Endometrium (tissue), 2 donors: ENCODE results near the gene ZNF831.

Source experiments
- FAIRE-seq: peaks from 2 replicates; lab custom pipeline; 2012; peaks lifted over from hg19 to GRCh38; lab: Jason Lieb, UNC
- donor health status: control.
- donor health status: control.

Gene ZNF831

DNA sequence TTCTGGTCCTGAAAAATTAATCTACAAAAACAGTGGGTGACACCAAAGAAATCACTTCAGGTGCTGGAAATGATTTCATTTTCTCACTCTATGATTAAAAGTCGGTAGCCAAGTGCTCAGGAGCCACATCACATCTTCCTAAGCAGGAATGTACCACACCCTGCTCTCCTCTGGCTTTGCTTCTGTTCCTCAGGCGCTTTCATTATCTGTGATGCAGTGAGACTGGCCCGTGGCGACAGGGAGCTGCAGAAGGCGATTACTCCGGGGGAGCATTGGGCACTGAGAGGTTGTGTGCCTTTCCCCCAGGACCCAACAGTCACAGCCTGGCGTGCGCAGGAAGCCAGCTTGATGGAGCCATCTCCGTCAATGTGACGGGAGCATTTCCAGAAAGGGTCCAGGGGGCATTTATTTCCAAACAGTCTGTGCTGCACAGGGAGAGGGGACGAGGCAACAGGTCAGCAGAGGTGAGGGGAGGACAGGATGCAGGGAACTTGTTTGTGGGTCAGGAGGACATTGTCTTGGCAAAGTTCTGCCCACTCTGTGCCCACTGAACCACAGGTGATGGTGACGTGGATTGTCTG, 5.6 kb upstream of the ZNF831 start:
- FAIRE-seq: no peak

DNA sequence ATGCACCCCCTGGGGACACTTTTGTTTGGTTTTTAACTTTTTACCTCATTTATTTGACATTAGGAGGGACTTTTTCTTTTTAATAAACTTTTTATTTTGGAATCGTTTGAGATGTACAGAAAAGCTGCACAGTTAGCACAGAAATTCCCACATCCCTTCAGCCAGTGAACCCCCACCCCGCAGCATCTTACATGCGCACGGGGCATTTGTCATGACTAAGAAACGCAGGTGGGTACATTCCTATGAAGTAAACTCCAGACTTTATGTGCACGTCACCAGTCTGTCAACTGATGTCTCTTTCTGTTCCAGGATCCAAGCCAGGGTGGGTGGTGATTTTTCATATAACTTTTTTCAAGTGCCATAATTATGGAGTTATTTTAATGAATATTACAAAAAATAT, 4.9 kb upstream of the ZNF831 start:
- FAIRE-seq: no peak

DNA sequence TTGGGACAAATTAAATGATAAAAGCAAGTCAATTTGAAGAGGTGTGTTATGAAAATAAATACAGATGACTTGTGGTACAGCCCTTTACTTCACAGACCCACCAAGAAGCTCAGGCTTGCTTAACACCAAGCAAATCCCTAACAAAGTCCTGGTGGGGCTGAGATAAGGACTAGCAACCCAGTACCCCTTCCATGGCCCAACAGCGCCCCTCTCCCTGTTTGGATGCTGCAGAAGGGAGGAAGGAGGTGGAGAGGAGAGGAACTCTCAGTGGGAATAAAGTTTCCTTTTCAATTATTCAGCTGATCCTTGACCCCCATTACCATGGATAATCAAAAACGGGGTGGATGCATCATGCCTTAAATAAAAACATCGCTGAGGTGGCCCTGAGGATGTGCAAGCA, 4.5 kb upstream of the ZNF831 start:
- no peak for FAIRE-seq

DNA sequence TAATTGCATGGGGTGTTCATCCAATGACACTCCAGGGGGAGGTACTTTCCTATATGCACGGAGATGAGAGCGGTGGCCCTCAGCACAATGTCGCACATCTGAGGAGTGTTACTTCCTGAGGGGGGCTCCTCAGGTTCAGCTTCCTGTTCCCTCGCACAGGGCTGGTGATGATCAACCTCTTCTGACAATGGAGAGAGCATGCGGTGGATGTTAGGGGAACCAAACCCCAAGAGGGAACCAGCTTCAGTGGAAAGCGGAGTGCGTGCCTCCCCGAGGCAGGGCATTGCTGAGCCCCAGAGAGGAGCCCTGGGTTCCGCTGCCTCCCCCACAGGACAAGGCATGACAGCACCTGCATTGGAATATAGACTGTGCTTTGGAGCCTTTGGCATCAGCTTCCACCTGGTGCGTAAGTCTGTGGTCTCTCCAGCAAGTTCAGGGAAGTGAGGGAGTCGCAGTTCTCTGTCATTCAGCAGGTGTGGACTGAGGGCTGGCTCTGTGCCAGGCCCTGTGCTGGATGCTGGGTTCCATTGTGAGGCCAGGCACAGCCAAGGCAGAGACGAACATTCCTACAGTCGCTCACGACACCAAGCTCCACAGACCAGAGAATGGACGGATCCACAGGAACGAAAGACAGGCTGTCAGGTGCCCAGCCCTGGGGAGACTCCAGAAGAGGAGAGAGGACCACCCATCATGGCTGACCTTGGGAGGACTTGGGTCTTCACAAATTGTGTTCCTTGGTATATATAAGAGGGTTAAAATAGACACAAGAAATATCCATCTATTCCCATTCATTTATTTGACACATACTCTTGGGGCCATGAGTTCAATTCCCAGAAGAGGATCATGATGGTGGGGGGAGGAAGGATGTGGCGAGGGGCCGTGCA, 3.9 kb upstream of the ZNF831 start:
- FAIRE-seq: no peak

DNA sequence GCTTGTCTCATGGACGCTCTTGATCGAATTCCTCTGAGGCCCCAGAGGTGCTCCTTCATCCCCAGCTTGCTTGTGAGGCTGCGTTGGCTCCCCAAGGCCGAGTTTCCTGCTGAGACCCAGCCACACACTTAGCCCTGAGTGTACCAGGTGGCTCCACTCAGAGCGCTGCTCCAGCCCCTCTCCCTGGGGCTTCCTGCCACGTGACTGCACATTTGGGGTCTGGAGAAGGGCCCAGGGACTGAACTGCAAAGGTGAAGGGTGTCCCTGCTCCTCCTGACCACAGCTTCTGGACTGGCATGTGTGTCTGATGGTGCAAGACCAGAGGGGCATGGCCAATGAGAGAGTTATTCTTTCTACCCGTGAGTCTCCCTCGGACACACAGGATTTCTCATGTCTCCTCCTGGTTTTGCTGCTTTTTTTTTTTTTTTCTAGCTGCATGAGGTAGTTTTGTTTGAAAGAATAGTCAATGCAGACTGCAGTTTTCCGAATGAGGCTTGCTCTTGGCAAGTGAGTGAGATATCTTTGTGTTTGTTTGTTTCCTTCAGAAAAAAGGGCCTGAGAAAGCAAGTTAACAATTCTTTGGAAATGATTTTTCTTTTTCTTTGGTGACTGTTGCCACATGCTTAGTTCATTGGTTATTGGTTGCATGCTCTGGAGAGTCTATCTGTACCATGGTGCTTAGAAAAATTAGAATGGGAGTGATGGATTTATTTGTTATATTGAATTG, 3.1 kb upstream of the ZNF831 start:
- no peak for FAIRE-seq

DNA sequence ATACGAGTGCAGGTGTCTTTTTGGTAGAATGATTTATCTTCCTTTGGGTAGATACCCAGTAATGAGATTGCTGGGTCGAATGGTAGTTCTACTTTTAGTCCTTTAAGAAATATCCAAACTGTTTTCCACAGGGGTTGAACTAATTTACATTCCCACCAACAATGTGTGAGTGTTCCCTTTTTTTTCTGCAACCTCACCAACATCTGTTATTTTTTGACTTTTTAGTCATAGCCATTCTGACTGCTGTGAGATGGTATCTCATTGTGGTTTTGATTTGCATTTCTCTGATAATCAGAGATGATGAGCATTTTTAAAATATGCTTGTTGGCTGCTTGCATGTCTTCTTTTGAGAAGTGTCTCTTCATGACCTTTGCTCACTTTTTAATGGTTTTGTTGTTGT, 1.9 kb upstream of the ZNF831 start:
- FAIRE-seq: no peak

DNA sequence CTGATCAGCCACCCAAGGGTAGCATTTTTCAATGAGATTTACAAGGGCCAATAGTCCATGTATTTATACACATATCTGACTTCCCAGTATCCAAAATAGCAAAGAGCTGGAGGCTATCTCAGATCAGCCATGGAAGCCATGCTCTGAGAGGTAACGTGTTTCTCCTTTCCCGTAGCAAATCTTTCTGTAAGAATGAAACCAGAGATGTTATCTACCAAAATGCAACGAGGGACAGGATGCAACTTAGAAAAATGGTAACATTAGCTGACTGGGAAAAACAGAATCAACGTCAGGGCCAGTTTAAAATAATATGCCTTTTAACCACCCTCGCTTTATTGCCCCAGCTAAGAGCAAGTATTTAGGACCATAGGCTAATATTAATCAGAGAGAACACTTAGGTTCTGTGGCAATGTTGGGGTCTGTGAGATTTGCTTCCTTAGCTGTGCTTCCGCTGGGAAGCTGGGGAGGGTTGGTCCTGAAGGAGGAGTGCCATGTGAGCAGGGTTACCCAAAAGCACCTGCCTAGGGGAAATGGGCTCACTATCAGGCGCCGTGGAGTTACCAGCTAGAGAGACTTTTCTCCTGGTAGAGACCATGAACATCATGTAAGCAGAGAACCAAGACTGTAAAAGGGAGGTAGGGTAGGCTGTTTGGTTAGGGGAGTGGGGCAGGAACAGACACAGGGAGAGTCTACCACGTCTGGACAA, 1.2 kb downstream of the ZNF831 start:
- no peak for FAIRE-seq

DNA sequence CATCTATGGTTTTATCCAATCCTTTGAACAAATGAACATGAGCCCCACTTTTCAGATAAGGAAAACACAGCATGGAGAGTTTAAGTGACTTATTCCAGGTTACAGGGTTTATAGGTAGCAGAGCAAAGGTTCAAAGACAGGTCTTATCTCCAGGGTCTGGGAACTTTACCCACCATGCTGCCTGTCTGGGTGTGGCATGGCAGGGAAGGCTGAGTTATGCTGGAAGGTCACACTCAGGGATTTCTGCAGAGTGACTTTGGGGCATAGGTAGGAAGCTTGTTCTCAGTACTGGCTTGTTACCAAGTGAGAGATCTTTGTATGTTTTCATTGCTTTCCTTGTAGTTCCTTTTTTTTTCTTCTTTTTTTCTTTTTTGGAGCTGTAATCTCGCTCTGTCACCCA, 1.8 kb downstream of the ZNF831 start:
- no peak for FAIRE-seq

DNA sequence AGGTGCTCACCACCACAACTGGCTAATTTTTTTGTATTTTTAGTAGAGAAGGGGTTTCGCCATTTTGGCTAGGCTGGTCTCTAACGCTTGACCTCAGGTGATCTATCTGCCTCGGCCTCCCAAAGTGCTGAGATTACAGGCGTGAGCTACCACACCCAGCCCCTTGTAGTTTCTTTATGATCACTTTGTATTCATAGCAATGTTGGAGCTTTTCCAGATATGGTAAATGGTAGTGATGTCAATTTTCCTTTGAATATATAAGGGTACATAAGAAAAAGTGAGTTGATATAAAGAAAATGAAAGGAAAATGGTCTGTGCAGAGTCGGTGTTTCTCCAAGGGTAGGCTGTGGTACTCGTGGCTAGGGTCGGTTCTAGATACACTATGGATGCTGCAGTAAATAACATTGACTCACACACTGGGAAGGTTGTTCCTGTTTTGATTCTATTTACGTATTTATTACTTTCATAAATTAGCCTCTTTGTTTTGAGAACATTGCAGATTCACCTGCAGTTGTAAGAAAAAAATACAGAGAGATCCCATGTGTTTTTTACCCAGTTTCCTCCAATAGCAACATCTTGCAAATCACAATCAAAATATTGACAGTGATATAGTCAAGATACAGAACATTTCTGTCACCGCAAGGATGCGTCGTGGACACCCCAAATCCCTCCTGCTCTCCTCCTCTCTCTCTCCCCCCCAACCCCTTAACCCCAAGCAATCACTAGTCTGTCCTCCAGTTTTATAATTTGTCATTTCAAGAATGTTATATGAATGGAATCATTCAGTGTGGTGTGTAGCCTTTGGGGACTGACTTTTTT, 2.5 kb downstream of the ZNF831 start:
- no peak for FAIRE-seq

DNA sequence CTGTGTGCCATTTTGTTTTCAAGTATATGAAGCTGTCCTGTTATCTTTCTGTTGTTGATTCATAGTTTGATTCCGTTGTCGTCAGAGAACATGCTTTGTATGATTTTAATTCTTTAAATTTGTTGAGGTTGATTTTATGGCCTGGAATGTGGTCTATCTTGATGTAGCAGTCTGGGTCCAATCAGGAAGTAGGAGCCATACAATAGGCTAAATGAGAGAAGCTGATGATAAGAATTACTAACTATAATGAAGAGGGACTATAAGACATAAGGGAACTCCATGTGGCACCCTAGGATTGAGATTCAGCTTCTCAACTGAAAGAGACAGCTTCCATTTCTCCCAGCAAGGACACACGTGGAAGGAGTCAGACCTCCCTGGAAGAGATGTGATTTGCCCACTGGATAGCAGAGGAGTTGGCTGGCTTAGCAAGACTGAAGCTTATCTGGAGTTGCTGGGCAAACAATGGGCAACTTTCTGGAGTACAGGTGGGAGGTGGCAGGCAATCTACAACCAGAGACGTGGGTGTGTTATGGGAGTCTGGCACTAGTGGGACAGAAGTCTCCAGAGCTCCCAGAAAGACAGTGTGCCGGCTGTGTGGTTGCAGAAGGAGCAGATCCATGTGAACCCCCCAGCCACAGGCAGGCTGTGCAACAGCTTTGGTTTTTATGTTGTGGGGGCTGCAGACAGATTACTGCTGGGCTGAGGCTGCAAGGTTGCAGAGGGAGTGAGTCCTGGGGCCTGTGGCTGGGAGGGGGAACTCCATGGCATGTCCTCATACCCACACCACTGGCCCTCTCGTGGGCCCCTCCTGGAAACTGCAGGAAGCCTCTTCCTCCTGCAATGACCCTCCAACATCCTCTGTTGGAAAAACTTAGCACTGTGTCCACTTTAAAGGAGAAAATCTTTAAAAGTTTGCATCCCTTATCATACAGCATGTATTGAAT, 7.1 kb downstream of the ZNF831 start:
- FAIRE-seq: no peak

DNA sequence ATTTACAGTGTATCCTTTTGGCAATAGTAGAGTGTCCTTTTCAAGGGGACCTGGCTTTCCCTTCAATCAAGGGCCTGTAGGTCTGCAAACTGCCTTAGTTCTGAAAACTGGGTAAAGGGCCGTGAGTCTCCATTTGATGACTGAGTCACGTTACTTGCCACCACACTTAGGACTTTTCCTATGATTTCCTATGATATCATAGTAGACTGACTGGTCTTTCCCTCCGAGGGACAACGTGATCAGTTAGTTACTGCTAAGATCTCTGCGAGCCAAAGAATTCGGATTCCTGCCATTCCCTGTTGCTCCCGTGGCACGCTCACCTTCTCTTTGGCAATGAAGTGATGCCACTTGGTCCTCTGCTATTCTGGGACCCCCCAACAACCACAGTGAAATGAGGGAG, 8.4 kb downstream of the ZNF831 start:
- FAIRE-seq: no peak

DNA sequence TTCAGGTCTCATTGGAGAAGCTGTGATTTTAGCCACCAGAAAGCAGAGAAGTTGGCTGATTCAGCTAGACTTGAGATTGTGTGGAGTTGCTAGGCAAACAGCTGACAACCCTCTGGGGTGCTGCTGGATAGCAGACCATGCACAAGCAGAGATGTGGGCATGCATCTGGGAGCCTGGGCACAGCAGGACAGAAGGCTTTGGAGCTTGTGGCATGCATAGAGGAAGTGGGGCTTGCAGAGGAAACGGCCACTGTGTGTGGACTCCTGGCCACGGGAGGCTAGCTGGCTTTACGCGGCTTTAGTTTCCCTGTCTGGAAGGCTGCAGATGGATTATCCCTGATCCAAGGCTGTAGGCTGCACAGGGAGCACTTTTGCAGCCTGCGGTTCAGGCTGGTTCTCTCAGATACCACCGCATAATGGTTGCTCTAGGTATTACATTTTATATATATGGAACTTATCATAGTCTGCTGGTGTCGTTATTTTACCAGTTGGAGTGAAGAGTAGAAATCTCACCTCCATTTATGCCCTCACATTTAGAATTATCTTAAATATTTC, 10.4 kb downstream of the ZNF831 start:
- FAIRE-seq: no peak

DNA sequence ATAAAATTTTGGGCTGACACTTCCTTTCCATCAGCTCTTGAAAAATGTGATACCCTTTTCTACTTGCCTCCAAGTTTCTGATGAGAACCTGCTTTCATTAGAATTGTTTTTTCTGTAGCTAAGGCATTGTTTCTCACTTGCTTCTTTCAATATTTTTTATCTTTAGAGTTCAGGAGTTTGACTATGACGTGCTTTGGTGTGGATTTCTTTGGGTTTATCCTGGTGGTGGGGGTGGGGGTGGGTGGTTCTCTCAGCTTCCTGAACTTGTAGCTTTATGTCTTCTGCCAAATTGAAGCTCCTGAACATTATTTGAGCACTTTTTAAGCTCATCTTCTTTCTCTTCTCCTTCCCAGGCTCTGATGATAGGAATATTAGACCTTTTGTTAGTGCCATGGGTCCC, 11.4 kb downstream of the ZNF831 start:
- no peak for FAIRE-seq

DNA sequence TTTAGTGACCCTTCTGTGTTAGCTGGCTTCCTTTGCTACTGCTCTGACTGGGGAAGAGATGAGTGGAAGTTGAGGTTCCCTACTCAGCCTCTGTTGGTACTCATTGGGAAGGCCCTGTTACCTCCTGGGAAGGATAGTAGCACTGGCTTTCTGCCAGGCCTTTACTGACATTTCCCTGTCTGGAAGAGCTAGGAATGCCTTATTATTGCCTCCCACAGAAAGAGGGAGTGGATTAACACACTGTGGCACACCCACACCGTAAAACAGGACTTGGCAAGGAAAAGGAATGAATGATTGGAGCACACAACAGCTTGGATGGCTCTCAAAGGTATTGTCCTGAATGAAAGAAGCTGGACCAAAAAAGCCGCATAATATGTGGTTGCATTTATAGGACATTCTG, 12.2 kb downstream of the ZNF831 start:
- FAIRE-seq: no peak

DNA sequence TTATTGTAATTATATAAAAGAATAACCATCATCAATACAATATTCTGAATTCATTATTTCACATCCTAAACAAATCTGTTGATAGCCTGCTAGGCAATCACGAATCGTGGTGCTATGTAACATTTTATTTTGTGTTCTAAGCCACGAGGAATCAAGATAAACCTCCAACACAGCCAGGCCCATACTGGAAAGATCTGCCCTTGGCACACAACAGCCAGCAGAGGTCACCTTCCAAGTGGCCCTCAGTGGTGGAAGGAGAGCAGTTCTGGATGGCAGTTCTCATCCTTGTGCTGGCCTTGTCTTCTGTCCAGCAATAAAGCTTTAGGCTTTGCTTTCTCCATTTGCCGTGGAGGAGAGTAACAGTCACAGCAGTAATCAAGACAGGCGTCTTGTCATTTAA, 13.2 kb downstream of the ZNF831 start:
- no peak for FAIRE-seq

DNA sequence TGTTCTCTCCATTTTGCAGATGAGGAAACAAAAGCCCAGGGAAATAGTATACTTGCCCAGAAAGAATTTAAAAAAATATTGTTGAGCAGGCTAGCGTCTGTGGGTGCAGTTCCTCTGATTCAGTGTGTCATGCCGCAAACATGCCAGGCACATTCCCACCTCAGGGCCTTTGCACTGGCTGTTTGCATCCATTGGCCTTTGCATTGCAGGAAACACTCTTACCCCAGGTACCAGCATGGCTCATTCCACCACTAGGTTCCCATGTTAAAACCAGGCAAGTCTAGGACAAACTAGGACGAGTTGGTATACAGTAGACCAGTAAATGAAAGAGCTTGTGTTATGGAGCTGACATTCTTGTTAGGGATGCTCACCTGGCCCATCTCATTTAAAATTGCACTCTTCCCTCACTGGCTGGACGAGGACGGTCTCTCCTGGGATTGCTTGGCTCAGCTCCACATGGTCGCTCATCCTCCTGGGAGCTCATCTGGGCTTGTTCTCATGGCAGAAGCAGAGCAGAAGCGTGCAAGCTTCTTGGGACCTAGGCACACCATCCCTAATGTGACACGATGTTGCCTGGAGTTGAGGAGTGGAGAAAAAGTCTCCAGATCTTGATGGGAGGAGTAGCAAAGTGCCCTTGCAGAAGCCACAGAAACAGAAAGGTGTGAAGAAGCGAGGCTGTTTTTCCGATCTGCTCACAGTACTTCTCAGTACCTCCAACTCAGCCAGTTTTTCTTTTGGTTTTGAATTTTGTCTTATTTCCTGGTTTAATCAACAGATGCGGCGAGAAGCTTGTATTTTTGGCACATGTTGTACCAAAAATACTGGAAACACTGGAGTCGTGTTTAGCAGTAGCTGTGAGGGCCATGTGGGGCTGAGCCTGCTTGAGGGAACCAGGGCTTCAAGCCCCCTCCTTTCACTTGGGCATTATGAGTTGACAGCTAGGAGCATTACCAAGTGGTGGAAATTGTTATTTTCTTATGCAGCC, 13.9 kb downstream of the ZNF831 start:
- no peak for FAIRE-seq

DNA sequence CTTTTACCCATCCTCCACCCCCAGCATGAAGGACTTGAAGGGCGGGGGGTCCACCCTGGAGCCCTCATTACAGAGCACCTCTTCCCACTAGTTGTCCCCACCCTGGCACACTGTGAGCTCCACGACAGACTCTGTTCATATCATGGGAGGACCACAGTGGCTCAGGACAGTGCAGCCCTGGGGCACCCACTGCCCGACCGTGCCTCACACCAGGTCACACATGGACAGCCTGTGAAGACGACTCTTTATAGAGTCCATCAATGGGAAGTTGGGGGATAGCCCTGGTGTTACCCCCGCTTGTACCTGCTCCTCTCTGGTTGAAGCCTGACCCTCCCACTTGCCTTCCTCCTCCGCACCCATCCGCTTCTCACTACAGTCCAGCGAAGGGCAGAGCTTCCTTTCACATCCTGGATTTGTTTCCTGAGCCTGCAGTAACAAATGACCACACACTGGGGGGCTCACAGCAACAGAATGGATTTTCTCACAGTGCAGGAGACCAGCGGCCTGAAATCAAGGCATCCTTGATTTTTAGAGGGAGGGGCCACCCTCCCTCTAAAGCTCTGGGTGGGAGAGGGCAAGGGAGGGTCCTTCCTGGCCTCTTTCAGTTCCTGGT, 15.5 kb downstream of the ZNF831 start:
- FAIRE-seq: no peak

DNA sequence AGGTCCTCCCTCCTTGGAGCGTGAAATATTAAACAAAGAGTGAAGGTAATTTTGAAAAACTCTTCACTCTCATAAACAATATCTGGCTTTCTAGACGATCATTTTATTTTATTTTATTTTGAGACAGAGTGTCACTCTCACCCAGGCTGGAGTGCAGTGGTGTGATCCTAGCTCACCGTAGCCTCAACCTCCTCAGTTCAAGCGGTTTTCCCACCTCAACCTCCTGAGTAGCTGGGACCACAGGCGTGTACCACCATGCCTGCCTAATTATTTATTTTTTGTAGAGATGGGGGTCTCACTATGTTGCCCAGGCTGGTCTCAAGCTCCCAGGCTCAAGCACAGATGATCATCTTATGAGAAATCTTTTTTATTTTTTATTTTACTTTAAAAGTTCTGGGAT, 16.4 kb downstream of the ZNF831 start:
- FAIRE-seq: no peak

DNA sequence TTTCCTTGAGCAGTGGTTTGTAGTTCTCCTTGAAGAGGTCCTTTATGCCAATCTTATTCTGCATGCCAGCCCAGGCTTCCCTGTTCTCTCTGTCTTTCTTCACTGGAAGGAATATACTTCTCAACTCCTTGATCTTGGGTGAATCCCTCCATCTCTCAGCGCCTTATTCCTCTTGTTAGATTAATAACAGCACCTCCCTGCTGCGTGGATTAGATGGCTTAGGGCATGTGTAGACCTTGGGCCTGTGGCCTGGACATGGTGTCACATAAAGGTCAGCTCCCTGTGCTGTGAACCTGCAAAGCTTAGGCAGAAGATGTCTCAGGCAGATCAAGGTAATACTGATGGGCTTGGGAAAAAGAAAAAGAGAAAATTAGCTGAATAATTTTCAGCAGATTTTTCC, 18.3 kb downstream of the ZNF831 start:
- FAIRE-seq: no peak
